ENCODE measurements around the gene LIX1.

The LIX1 gene

DNA sequence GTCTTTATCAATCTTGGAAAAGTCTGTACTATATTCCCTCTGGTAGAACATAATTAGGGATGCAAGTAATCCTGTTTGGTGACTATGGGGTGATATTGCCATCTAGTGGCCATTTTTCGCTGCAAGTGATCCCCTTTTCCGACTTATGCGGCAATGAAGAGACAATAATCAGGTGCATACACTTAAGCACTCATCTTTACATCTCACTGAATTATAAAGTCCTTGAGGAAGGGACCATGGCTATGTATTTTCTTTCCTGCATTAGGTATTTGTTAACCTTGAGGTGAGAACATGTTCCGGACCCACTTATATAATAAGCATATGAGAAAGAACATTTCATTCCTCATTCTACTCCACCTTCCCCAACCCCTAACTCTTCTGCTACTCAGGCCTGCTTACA, 19.6 kb upstream of the LIX1 start:
- no peak overlapping the region for H4K8ac ChIP-seq (ENCODE audit: low read length)
- no peak overlapping the region for H3K14ac ChIP-seq (ENCODE audit: low read length in 2 of 2)
- H2BK5ac ChIP-seq (ENCODE audit: low read depth, low read length, poor library complexity, severe bottlenecking) = no peak overlapping the region
- peaks cover 25 to 75% of the 10 kb centered on the region in 2 experiments for H3K36me3 ChIP-seq (ENCODE audit: control insufficient read depth in 1 of 2, insufficient read depth in 2 of 2, low read depth in 1 of 2, low read length in 2 of 2)
- peak; percentile 80 for DNase-seq
- H3K4ac ChIP-seq (ENCODE audit: low read depth in 1 of 2, low read length in 2 of 2) = no peak overlapping the region
- no peak overlapping the region for H2BK120ac ChIP-seq (ENCODE audit: low read depth, low read length)
- no peak overlapping the region for H2AK5ac ChIP-seq (ENCODE audit: low read length, severe bottlenecking)
- no peak overlapping the region for H3K4me3 ChIP-seq (ENCODE audit: insufficient read depth in 1 of 2, low read depth in 1 of 2, low read length in 2 of 2)
- peaks cover 17% of the 10 kb centered on the region for H3K9me3 ChIP-seq (ENCODE audit: control insufficient read depth, low read length)
- H2AFZ ChIP-seq (ENCODE audit: low read depth, low read length) = no peak overlapping the region
- no peak overlapping the region for H3K23ac ChIP-seq (ENCODE audit: low read length in 2 of 2)
- H3K4me2 ChIP-seq (ENCODE audit: low read length, poor library complexity, severe bottlenecking) = no peak overlapping the region
- H3K27ac ChIP-seq (ENCODE audit: low read length, poor library complexity, severe bottlenecking) = no peak overlapping the region
- no peaks in the 10 kb centered on the region for H3K4me1 ChIP-seq (ENCODE audit: control insufficient read depth, insufficient read depth, low read depth, low read length)
- H2BK12ac ChIP-seq (ENCODE audit: low read length in 2 of 2) = no peak overlapping the region
- no peak overlapping the region for H2BK15ac ChIP-seq (ENCODE audit: low read depth, poor library complexity, severe bottlenecking)
- H3K18ac ChIP-seq (ENCODE audit: low read depth in 1 of 2, low read length in 2 of 2) = no peak overlapping the region
- H3K79me1 ChIP-seq (replicated peaks; ENCODE audit: low read length, poor library complexity, severe bottlenecking) = peaks cover 1% of the 10 kb centered on the region
- no peak overlapping the region for H4K91ac ChIP-seq (ENCODE audit: low read length)
- H3K27me3 ChIP-seq (ENCODE audit: control insufficient read depth in 1 of 2, insufficient read depth in 1 of 2, low read length in 2 of 2) = no peaks in the 10 kb centered on the region
- 100% methylated on average over 1 of the region's 4 CpGs for WGBS
- no peak overlapping the region for H3K9ac ChIP-seq (ENCODE audit: low read length)

- H2BK120ac ChIP-seq (ENCODE audit: low read depth, low read length) = no peak overlapping the region
Measured at GRCh38 chr5:97157689-97158088, 15.3 kb upstream of the LIX1 start.

GRCh38 chr5:97151370-97151769, 9.0 kb upstream of the LIX1 start:
- DNase-seq = no peak
- no peak overlapping the region for H3K4me2 ChIP-seq (ENCODE audit: low read length, poor library complexity, severe bottlenecking)
- H3K79me1 ChIP-seq (replicated peaks; ENCODE audit: low read length, poor library complexity, severe bottlenecking) = no peaks in the 10 kb centered on the region
- no peak overlapping the region for H3K14ac ChIP-seq (ENCODE audit: low read length in 2 of 2)
- no peaks in the 10 kb centered on the region for H3K27me3 ChIP-seq (ENCODE audit: control insufficient read depth in 1 of 2, insufficient read depth in 1 of 2, low read length in 2 of 2)
- no peak overlapping the region for H2BK15ac ChIP-seq (ENCODE audit: low read depth, poor library complexity, severe bottlenecking)
- H2AFZ ChIP-seq (ENCODE audit: low read depth, low read length) = no peak overlapping the region
- no peaks in the 10 kb centered on the region for H3K4me1 ChIP-seq (ENCODE audit: control insufficient read depth, insufficient read depth, low read depth, low read length)
- WGBS = 91% methylated on average over 3 of the region's 3 CpGs
- no peak overlapping the region for H3K18ac ChIP-seq (ENCODE audit: low read depth in 1 of 2, low read length in 2 of 2)
- H3K4ac ChIP-seq (ENCODE audit: low read depth in 1 of 2, low read length in 2 of 2) = no peak overlapping the region
- H2BK12ac ChIP-seq (ENCODE audit: low read length in 2 of 2) = no peak overlapping the region
- no peak overlapping the region for H2BK120ac ChIP-seq (ENCODE audit: low read depth, low read length)
- H2BK5ac ChIP-seq (ENCODE audit: low read depth, low read length, poor library complexity, severe bottlenecking) = no peak overlapping the region
- no peaks in the 10 kb centered on the region for H3K36me3 ChIP-seq (ENCODE audit: control insufficient read depth in 1 of 2, insufficient read depth in 2 of 2, low read depth in 1 of 2, low read length in 2 of 2)
- H3K4me3 ChIP-seq (ENCODE audit: insufficient read depth in 1 of 2, low read depth in 1 of 2, low read length in 2 of 2) = no peak overlapping the region
- no peak overlapping the region for H2AK5ac ChIP-seq (ENCODE audit: low read length, severe bottlenecking)
- no peak overlapping the region for H4K91ac ChIP-seq (ENCODE audit: low read length)
- H4K8ac ChIP-seq (ENCODE audit: low read length) = no peak overlapping the region
- H3K9me3 ChIP-seq (ENCODE audit: control insufficient read depth, low read length) = no peaks in the 10 kb centered on the region
- no peak overlapping the region for H3K27ac ChIP-seq (ENCODE audit: low read length, poor library complexity, severe bottlenecking)
- no peak overlapping the region for H3K23ac ChIP-seq (ENCODE audit: low read length in 2 of 2)
- H3K9ac ChIP-seq (ENCODE audit: low read length) = no peak overlapping the region

More at GRCh38 chr5:97157689-97158088, 15.3 kb upstream of the LIX1 start:
- Histone ChIP-seq H4K91ac (ENCODE audit: low read length) (no peak overlapping the region), H3K18ac (ENCODE audit: low read depth in 1 of 2, low read length in 2 of 2) (no peak overlapping the region), H2BK5ac (ENCODE audit: low read depth, low read length, poor library complexity, severe bottlenecking) (no peak overlapping the region), H4K8ac (ENCODE audit: low read length) (no peak overlapping the region), H2AK5ac (ENCODE audit: low read length, severe bottlenecking) (no peak overlapping the region), H3K9me3 (ENCODE audit: control insufficient read depth, low read length) (peaks cover 19% of the 10 kb centered on the region), H2BK15ac (ENCODE audit: low read depth, poor library complexity, severe bottlenecking) (no peak overlapping the region), H3K4ac (ENCODE audit: low read depth in 1 of 2, low read length in 2 of 2) (no peak overlapping the region), H3K27me3 (ENCODE audit: control insufficient read depth in 1 of 2, insufficient read depth in 1 of 2, low read length in 2 of 2) (no peaks in the 10 kb centered on the region), H3K27ac (ENCODE audit: low read length, poor library complexity, severe bottlenecking) (no peak overlapping the region), H2BK12ac (ENCODE audit: low read length in 2 of 2) (no peak overlapping the region), H2AFZ (ENCODE audit: low read depth, low read length) (no peak overlapping the region), H3K23ac (ENCODE audit: low read length in 2 of 2) (no peak overlapping the region), H3K4me1 (ENCODE audit: control insufficient read depth, insufficient read depth, low read depth, low read length) (no peaks in the 10 kb centered on the region), H3K79me1 (replicated peaks; ENCODE audit: low read length, poor library complexity, severe bottlenecking) (no peaks in the 10 kb centered on the region), H3K9ac (ENCODE audit: low read length) (no peak overlapping the region), H3K14ac (ENCODE audit: low read length in 2 of 2) (no peak overlapping the region), H3K4me3 (ENCODE audit: insufficient read depth in 1 of 2, low read depth in 1 of 2, low read length in 2 of 2) (no peak overlapping the region), H3K36me3 (ENCODE audit: control insufficient read depth in 1 of 2, insufficient read depth in 2 of 2, low read depth in 1 of 2, low read length in 2 of 2) (peaks cover 16 to 44% of the 10 kb centered on the region in 2 experiments), H3K4me2 (ENCODE audit: low read length, poor library complexity, severe bottlenecking) (no peak overlapping the region)
- 100% methylated on average over 1 of the region's 2 CpGs for WGBS
- no peak for DNase-seq

DNA sequence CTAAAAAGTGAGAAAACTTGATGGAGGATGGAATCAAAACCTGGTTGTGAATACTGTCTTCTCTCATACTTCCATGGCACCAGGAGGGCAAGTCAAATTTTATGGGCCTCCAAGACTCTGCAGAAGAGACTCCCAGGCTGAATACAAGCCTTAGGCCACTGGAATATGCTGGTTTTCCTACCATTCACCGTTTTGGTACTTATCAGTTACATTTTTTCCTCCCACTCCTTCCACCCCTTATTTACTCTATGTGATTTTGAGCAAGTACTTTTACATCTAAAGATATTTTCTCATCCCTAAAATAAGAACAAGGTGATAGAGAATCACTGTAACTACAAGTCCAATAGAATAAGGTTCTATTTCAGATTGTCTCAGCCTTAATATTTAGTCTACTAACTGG, 8.0 kb upstream of the LIX1 start:
- Histone ChIP-seq H3K9me3 (ENCODE audit: control insufficient read depth, low read length) (no peaks in the 10 kb centered on the region), H2BK5ac (ENCODE audit: low read depth, low read length, poor library complexity, severe bottlenecking) (no peak overlapping the region), H2AFZ (ENCODE audit: low read depth, low read length) (no peak overlapping the region), H3K27me3 (ENCODE audit: control insufficient read depth in 1 of 2, insufficient read depth in 1 of 2, low read length in 2 of 2) (no peaks in the 10 kb centered on the region), H2BK15ac (ENCODE audit: low read depth, poor library complexity, severe bottlenecking) (no peak overlapping the region), H3K4me2 (ENCODE audit: low read length, poor library complexity, severe bottlenecking) (no peak overlapping the region), H3K14ac (ENCODE audit: low read length in 2 of 2) (no peak overlapping the region), H3K79me1 (replicated peaks; ENCODE audit: low read length, poor library complexity, severe bottlenecking) (no peaks in the 10 kb centered on the region), H4K91ac (ENCODE audit: low read length) (no peak overlapping the region), H2AK5ac (ENCODE audit: low read length, severe bottlenecking) (no peak overlapping the region), H3K18ac (ENCODE audit: low read depth in 1 of 2, low read length in 2 of 2) (no peak overlapping the region), H3K4me3 (ENCODE audit: insufficient read depth in 1 of 2, low read depth in 1 of 2, low read length in 2 of 2) (no peak overlapping the region), H2BK12ac (ENCODE audit: low read length in 2 of 2) (no peak overlapping the region), H3K23ac (ENCODE audit: low read length in 2 of 2) (no peak overlapping the region), H3K27ac (ENCODE audit: low read length, poor library complexity, severe bottlenecking) (no peak overlapping the region), H3K4ac (ENCODE audit: low read depth in 1 of 2, low read length in 2 of 2) (no peak overlapping the region), H2BK120ac (ENCODE audit: low read depth, low read length) (no peak overlapping the region), H4K8ac (ENCODE audit: low read length) (no peak overlapping the region), H3K36me3 (ENCODE audit: control insufficient read depth in 1 of 2, insufficient read depth in 2 of 2, low read depth in 1 of 2, low read length in 2 of 2) (no peaks in the 10 kb centered on the region), H3K9ac (ENCODE audit: low read length) (no peak overlapping the region), H3K4me1 (ENCODE audit: control insufficient read depth, insufficient read depth, low read depth, low read length) (no peaks in the 10 kb centered on the region)
- WGBS = 100% methylated on average over 1 of the region's 1 CpG
- DNase-seq = no peak
